Spleen (tissue), 7 donors: ENCODE results near the gene ZMYND8.

ENCODE experiments used
- POLR2A ChIP-seq, 3 donors: fragments of 450-650 bp; IDR thresholded peaks; one replicate each; pipeline ENCODE4 v1.5.1; 2017; ENCODE audit warnings: antibody characterized with exemption in 3 of 3, mild to moderate bottlenecking in 1 of 3
- POLR2AphosphoS5 ChIP-seq, 3 donors: sonication (generic); formaldehyde crosslinking; IDR thresholded peaks; one replicate each; pipeline ENCODE4 v1.5.1; 2017; ENCODE audit warnings: antibody characterized with exemption in 3 of 3
- TF ChIP-seq, protein P1 (sequence below), 11 experiments: fragments of 200-600 bp in 7 of 11; fragments of 450-650 bp in 4 of 11; sonication (generic) in 4 of 11; IDR thresholded peaks in 8 of 11; conservative IDR thresholded peaks in 3 of 11; 1 replicate in 7 of 11; 2 replicates in 4 of 11; pipeline versions ENCODE4 v1.4.0 to v1.8.0; 2016 to 2021; ENCODE audit warnings: antibody characterized with exemption in 11 of 11, inconsistent platforms in 4 of 11, mild to moderate bottlenecking in 1 of 11
- donor health status: DM: no; HTN: no; CAD: no; lungs with moderate emphysema.
- donor health status: DM: no; HTN: no; CAD: no.
- donor health status: DM: no; HTN: no; CAD: no.

DNA sequence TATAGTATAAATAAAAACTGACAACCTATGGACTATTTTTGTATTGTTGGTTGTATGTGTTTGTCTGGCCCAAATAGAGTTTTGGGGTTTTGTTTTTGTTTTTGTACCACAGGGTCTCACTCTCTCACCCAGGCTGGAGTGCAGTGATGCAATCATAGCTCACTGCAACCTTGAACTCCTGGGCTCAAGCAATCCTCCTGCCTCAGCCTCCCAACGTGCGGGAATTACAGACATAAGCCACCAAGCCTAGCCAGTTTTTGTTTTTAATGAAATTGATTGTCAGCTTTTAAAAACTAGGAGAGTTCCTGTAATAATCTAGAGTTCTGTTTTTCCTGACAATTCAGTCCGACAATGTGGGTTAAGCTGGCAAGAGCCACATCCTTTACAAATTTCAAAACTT, 98.7 kb downstream of the ZMYND8 start:
- TF ChIP-seq POLR2AphosphoS5 (IDR thresholded peaks at IDR 0.05) (no peak), POLR2A (IDR thresholded peaks at IDR 0.05) (no peak)
- TF ChIP-seq, protein P1, sequence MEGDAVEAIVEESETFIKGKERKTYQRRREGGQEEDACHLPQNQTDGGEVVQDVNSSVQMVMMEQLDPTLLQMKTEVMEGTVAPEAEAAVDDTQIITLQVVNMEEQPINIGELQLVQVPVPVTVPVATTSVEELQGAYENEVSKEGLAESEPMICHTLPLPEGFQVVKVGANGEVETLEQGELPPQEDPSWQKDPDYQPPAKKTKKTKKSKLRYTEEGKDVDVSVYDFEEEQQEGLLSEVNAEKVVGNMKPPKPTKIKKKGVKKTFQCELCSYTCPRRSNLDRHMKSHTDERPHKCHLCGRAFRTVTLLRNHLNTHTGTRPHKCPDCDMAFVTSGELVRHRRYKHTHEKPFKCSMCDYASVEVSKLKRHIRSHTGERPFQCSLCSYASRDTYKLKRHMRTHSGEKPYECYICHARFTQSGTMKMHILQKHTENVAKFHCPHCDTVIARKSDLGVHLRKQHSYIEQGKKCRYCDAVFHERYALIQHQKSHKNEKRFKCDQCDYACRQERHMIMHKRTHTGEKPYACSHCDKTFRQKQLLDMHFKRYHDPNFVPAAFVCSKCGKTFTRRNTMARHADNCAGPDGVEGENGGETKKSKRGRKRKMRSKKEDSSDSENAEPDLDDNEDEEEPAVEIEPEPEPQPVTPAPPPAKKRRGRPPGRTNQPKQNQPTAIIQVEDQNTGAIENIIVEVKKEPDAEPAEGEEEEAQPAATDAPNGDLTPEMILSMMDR (IDR thresholded peaks at IDR 0.05 in 8 of 11, conservative IDR thresholded peaks at IDR 0.05 in 3 of 11), result no peak
